ENCODE data around the gene CWC27. TPM values are rescaled to one million over a fixed set of nuclear protein-coding genes. Genes with fewer than 3 reads are reported as not detected.

CWC27 gene
- total RNA-seq, 1 experiment from 2014 or later = 22.8 TPM

DNA sequence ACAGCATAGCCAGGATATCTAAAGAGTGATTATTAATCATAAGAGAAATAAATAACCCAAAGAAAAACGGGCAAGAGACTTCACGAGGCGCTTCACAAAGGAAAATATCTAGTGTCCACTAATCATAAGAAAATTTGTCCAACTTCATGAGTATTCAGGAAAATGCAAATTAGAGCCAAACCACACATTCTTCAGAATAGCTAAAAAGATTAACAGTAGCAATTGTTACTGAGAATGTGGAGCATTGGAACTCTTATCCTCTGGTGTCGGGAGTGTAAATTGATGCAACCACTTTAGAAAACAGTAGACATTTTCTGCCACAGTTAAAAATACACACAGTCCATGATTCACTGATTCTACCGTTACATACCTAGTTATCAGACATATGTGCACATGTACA is 145.7 kb downstream of the CWC27 start:
- intact Hi-C loops (cut with micrococcal nuclease; ENCODE audit: unreplicated experiment) = no loop called here
- Mint-ChIP-seq H3K36me3 (ENCODE audit: insufficient read depth, unreplicated experiment) (no peaks in the 10 kb centered on the region), H3K4me3 (ENCODE audit: low read depth, unreplicated experiment) (no peak overlapping the region), H3K27ac (ENCODE audit: unreplicated experiment) (no peak overlapping the region), H3K27me3 (ENCODE audit: unreplicated experiment) (no peaks in the 10 kb centered on the region), H3K4me1 (ENCODE audit: low read depth, unreplicated experiment) (no peaks in the 10 kb centered on the region), H3K9me3 (ENCODE audit: low read depth, unreplicated experiment) (peaks cover 6% of the 10 kb centered on the region)
- no peak for DNase-seq
- CTCF ChIA-PET = no interaction called here
- BruUV-seq (replicated peaks) = no TSS peak
- TF ChIP-seq, protein P1, sequence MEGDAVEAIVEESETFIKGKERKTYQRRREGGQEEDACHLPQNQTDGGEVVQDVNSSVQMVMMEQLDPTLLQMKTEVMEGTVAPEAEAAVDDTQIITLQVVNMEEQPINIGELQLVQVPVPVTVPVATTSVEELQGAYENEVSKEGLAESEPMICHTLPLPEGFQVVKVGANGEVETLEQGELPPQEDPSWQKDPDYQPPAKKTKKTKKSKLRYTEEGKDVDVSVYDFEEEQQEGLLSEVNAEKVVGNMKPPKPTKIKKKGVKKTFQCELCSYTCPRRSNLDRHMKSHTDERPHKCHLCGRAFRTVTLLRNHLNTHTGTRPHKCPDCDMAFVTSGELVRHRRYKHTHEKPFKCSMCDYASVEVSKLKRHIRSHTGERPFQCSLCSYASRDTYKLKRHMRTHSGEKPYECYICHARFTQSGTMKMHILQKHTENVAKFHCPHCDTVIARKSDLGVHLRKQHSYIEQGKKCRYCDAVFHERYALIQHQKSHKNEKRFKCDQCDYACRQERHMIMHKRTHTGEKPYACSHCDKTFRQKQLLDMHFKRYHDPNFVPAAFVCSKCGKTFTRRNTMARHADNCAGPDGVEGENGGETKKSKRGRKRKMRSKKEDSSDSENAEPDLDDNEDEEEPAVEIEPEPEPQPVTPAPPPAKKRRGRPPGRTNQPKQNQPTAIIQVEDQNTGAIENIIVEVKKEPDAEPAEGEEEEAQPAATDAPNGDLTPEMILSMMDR (IDR thresholded peaks at IDR 0.05; ENCODE audit: unreplicated experiment) = no peak

DNA sequence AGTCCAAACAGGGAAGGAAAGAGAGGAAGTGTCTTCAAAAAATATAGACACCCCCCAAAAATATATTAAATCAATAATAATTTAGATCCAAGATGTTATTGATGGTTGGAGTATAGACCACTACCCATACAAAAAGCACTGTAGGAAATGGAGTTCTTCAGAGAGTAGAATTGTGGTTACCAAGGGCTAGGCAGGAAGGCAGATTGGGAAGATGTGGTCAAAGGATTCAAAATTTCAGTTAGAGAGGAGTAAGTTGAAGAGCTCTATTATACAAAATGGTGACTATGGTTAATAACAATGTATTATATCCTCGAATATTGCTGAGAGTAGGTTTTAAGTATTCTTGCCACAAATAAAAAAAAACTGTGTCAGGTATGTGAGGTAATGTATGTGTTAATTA is 149.4 kb downstream of the CWC27 start:
- DNase-seq = no peak
- CTCF ChIA-PET = no interaction called here
- H3K9me3 Mint-ChIP-seq (ENCODE audit: low read depth, unreplicated experiment) = peaks cover 13% of the 10 kb centered on the region
- H3K27ac Mint-ChIP-seq (ENCODE audit: unreplicated experiment) = no peak overlapping the region
- no TSS peak for BruUV-seq (replicated peaks)
- no peak overlapping the region for H3K4me3 Mint-ChIP-seq (ENCODE audit: low read depth, unreplicated experiment)
- intact Hi-C loops (cut with micrococcal nuclease; ENCODE audit: unreplicated experiment) = no loop called here
- no peaks in the 10 kb centered on the region for H3K27me3 Mint-ChIP-seq (ENCODE audit: unreplicated experiment)
- TF ChIP-seq, protein P1 (IDR thresholded peaks at IDR 0.05; ENCODE audit: unreplicated experiment) = no peak
- H3K36me3 Mint-ChIP-seq (ENCODE audit: insufficient read depth, unreplicated experiment) = no peaks in the 10 kb centered on the region
- H3K4me1 Mint-ChIP-seq (ENCODE audit: low read depth, unreplicated experiment) = no peaks in the 10 kb centered on the region

DNA sequence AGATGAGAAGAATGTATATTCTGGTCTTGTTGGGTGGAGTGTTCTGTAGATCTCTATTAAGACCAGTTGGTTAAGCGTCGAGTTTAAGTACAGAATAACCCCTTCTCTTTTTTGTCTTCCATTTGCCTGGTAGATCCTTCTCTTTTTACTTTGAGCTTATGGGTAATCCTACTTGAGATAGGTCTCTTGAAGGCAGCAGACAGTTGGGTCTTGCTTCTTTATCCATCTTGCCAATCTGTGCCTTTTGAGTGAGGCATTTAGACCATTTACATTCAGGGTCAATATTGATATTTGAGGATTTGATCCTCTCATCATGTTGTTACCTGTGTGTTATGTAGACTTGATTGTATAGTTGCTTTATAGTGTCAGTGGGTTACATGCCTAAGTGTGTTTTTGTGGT is 152.7 kb downstream of the CWC27 start:
- no peak overlapping the region for H3K4me3 Mint-ChIP-seq (ENCODE audit: low read depth, unreplicated experiment)
- H3K27me3 Mint-ChIP-seq (ENCODE audit: unreplicated experiment) = no peaks in the 10 kb centered on the region

DNA sequence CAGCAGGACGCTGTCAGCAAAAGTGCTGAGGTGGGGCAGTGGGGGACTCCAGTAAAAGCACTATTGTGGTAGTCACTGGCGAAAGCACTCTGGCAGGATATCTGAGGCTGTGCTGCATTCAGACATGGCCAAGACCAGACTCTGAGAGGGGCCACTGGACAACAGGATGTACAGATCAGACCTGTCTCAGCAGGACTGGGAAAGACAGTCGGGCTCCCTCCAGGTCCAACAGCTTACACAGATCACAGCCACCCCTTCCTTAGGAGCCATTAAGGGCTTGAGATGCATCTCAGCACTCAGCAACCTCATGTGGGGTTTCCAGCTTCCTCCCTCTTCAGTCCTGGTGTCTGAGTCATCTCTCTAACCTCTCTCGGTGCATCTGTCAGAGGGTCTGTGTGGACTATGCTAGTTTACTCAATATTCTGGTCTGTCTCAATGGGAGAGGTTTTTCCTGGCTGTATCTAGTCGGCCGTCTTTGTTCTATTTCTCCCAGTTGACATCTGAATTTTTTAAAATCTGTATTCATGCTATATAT is 154.5 kb downstream of the CWC27 start:
- no peaks in the 10 kb centered on the region for H3K27me3 Mint-ChIP-seq (ENCODE audit: unreplicated experiment)
- H3K36me3 Mint-ChIP-seq (ENCODE audit: insufficient read depth, unreplicated experiment) = no peaks in the 10 kb centered on the region
- H3K4me3 Mint-ChIP-seq (ENCODE audit: low read depth, unreplicated experiment) = no peak overlapping the region
- H3K27ac Mint-ChIP-seq (ENCODE audit: unreplicated experiment) = no peak overlapping the region
- DNase-seq = no peak
- TF ChIP-seq, protein P1 (IDR thresholded peaks at IDR 0.05; ENCODE audit: unreplicated experiment) = no peak
- intact Hi-C loops (cut with micrococcal nuclease; ENCODE audit: unreplicated experiment) = no loop called here
- H3K9me3 Mint-ChIP-seq (ENCODE audit: low read depth, unreplicated experiment) = peaks cover 13% of the 10 kb centered on the region
- BruUV-seq (replicated peaks) = no TSS peak
- H3K4me1 Mint-ChIP-seq (ENCODE audit: low read depth, unreplicated experiment) = no peaks in the 10 kb centered on the region
- CTCF ChIA-PET = no interaction called here

More for the DNA sequence above, 152.7 kb downstream of the CWC27 start:
- Mint-ChIP-seq H3K27ac (ENCODE audit: unreplicated experiment) (no peak overlapping the region), H3K9me3 (ENCODE audit: low read depth, unreplicated experiment) (peaks cover 13% of the 10 kb centered on the region), H3K4me1 (ENCODE audit: low read depth, unreplicated experiment) (no peaks in the 10 kb centered on the region), H3K36me3 (ENCODE audit: insufficient read depth, unreplicated experiment) (no peaks in the 10 kb centered on the region)
- no TSS peak for BruUV-seq (replicated peaks)
- intact Hi-C loops (cut with micrococcal nuclease; ENCODE audit: unreplicated experiment) = no loop called here
- TF ChIP-seq, protein P1 (IDR thresholded peaks at IDR 0.05; ENCODE audit: unreplicated experiment) = no peak
- no peak for DNase-seq
- CTCF ChIA-PET = no interaction called here
